NCI-H748 (cell line): ENCODE results near the gene FAM83E.

Experiments
- DNase-seq: peaks from one replicate; lab custom pipeline; 2025; ENCODE audit not compliant: unreplicated experiment; lab: John Stamatoyannopoulos, UW

The FAM83E gene

GRCh38 chr19:48613024-48613851, 1.6 kb downstream of the FAM83E start:
- DNase-seq: no peak

- no peak for DNase-seq
Observed at GRCh38 chr19:48611872-48612271, 3.0 kb downstream of the FAM83E start.

GRCh38 chr19:48609571-48610108, 5.2 kb downstream of the FAM83E start:
- no peak for DNase-seq

- peak; percentile 80 for DNase-seq
Observed at GRCh38 chr19:48608798-48609263, 6.0 kb downstream of the FAM83E start.

GRCh38 chr19:48607359-48607755, 7.5 kb downstream of the FAM83E start:
- no peak for DNase-seq

- no peak for DNase-seq
Observed at GRCh38 chr19:48606463-48607358, 8.2 kb downstream of the FAM83E start, which contains the start of gene SPACA4. TSS of gene SPACA4 (plus strand) at chr19:48606742. CDS start at chr19:48606979, 237 bp downstream.

GRCh38 chr19:48603850-48604249, 11.0 kb downstream of the FAM83E start:
- DNase-seq: no peak

- no peak for DNase-seq
Observed at GRCh38 chr19:48603449-48603848, 11.4 kb downstream of the FAM83E start.

GRCh38 chr19:48603001-48603400, 11.9 kb downstream of the FAM83E start:
- no peak for DNase-seq

GRCh38 chr19:48600679-48601417, 14.0 kb downstream of the FAM83E start:
- no peak for DNase-seq

GRCh38 chr19:48598996-48599700, 15.7 kb downstream of the FAM83E start:
- no peak for DNase-seq

- DNase-seq: no peak
Observed at GRCh38 chr19:48596679-48597465, 18.0 kb downstream of the FAM83E start.

GRCh38 chr19:48596237-48596636, 18.6 kb downstream of the FAM83E start:
- no peak for DNase-seq

- no peak for DNase-seq
Observed at GRCh38 chr19:48595833-48596232, 19.0 kb downstream of the FAM83E start.

- no peak for DNase-seq
Observed at GRCh38 chr19:48595171-48595570, 19.7 kb downstream of the FAM83E start.

- no peak for DNase-seq
Observed at GRCh38 chr19:48591021-48591420, 23.9 kb downstream of the FAM83E start.

GRCh38 chr19:48588670-48589401, 26.0 kb downstream of the FAM83E start:
- peak; percentile 89 for DNase-seq

- no peak for DNase-seq
Observed at GRCh38 chr19:48587387-48587786, 27.5 kb downstream of the FAM83E start.

- DNase-seq: no peak
Observed at GRCh38 chr19:48582168-48582567, 32.7 kb downstream of the FAM83E start.
